ENCODE measurements around the gene TENM3.

Gene TENM3

DNA sequence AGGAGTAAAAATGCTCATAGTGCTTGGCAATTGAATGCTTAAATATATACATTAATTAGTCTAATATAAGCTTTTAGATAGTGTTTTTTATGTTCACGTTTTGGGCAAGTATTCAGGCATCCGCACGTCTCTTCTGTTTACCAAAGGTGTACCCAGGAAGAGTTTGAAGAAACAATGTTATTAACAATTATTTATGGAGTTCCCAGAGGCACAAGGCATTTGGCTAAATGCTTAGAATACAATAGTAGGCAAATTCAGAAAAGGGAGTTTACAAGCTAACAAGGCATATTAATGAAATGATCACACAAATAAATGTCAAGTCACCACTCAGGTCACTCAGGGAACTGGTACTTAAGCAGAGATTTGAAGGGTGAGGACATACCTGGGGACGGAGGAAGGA, 294.8 kb downstream of the TENM3 start:
- TF ChIP-seq CTCF (IDR thresholded peaks at IDR 0.05; ENCODE audit: low read depth, low read length), result no peak
- H3K4me3 ChIP-seq (ENCODE audit: low read depth, low read length), result no peak overlapping the region

- TF ChIP-seq CTCF (IDR thresholded peaks at IDR 0.05; ENCODE audit: low read depth, low read length), result no peak
- no peak overlapping the region for H3K4me3 ChIP-seq (ENCODE audit: low read depth, low read length)
Measured at GRCh38 chr4:182540496-182540895, 297.3 kb downstream of the TENM3 start.

- TF ChIP-seq CTCF (IDR thresholded peaks at IDR 0.05; ENCODE audit: low read depth, low read length), result no peak
- H3K4me3 ChIP-seq (ENCODE audit: low read depth, low read length), result no peak overlapping the region
Measured at GRCh38 chr4:182547435-182547834, 304.2 kb downstream of the TENM3 start.

DNA sequence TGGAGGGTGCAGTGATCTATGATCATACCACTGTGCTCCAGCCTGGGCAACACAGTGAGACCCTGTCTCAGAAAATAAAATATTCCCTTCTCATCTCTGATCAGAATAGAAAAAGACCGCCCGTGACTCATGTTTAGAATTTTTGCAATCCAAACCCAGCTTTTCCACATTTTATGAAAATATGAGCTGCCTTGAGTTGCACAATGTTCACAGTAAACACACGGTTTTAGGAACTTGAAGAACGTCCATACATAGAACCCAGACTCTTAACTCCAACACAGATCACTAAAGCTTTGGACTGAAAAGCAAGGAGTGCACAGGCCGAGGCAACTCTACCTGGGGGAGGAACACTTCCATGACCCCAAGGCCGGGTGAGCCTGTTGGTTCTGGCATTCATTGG, 305.0 kb downstream of the TENM3 start:
- no peak overlapping the region for H3K4me3 ChIP-seq (ENCODE audit: low read depth, low read length)
- TF ChIP-seq CTCF (IDR thresholded peaks at IDR 0.05; ENCODE audit: low read depth, low read length), result no peak

DNA sequence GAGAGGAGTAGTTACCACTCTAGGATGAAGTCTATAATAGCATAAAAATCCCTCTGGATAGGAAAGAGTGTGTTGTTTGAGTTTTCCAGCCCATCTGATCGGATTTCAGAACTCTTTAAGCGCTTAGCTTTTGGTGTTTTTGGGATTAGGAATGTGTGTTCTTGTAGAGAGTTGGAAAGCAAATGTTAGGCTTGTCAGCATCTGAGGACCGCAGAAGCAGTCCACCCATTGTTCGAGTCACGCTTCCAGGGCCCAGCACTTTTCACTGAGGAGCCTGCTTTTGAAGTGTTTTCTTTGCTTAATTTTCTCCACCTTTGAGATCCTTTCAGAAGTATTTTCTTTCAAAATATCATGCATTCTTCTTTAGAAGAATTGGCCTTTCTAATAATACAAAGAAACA, 306.2 kb downstream of the TENM3 start:
- TF ChIP-seq CTCF (IDR thresholded peaks at IDR 0.05; ENCODE audit: low read depth, low read length), result no peak
- no peak overlapping the region for H3K4me3 ChIP-seq (ENCODE audit: low read depth, low read length)

DNA sequence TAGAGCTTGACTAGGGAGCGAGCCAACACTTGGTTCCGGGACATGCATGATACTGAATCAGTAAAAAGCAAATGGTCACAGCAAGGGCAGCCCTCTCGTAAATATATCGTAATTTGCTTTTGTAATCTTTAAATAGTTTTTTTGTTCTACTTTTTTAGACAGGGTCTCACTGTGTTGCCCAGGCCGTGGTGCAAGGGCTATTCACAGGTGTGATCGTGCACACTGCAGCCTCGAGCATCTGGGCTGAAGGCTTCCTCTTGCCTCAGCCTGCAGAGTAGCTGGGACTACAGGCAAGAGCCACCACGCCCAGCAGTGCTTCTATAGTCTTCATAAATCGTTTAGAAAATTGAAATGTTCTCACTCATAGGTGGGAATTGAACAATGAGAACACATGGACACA, 309.7 kb downstream of the TENM3 start:
- TF ChIP-seq CTCF (IDR thresholded peaks at IDR 0.05; ENCODE audit: low read depth, low read length), result no peak

DNA sequence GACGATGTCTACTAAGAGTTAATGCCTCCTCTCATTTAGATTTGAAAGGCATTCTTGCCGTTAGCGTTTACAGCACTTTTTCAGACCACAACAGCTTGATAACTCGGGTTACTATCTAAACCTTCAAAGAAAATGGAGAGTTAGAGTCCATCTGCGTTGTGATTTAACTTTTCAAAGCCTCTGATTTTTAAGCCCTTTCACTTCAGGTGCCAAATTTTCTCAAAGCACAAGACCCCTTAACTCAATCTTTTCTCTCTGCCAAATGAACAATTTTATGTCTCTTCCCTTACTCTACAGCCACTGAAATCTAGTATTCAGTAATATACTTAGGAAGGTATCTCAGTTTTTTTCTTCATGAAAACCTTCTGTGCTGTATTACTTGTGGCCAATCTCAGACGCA, 310.5 kb downstream of the TENM3 start:
- no peak for TF ChIP-seq CTCF (IDR thresholded peaks at IDR 0.05; ENCODE audit: low read depth, low read length)
- no peak overlapping the region for H3K4me3 ChIP-seq (ENCODE audit: low read depth, low read length)

More for the DNA sequence above, 309.7 kb downstream of the TENM3 start:
- no peak overlapping the region for H3K4me3 ChIP-seq (ENCODE audit: low read depth, low read length)
